NCI-H2227 treated with DMSO at 0.1 percent for 48 hours (cell line): ENCODE results near the gene RNF128.

Experiments
- DNase-seq: peaks from one replicate; lab custom pipeline; 2025; lab: John Stamatoyannopoulos, UW

RNF128 gene

GRCh38 chrX:106726485-106727437 is at the start of gene RNF128:
Gene RNF128 (plus strand): TSS chrX:106726701. CDS start chrX:106726914, 213 bp downstream.
- peak; percentile 27 for DNase-seq

- DNase-seq: no peak
Observed at GRCh38 chrX:106680716-106681115, 45.8 kb upstream of the RNF128 start.

- DNase-seq: no peak
Observed at GRCh38 chrX:106684207-106684606, 42.3 kb upstream of the RNF128 start.

- no peak for DNase-seq
Observed at GRCh38 chrX:106692425-106693065, 34.0 kb upstream of the RNF128 start.

- DNase-seq: no peak
Observed at GRCh38 chrX:106696502-106696901, 30.0 kb upstream of the RNF128 start.

- DNase-seq: no peak
Observed at GRCh38 chrX:106698693-106699092, 27.8 kb upstream of the RNF128 start.

GRCh38 chrX:106702636-106703035 is 23.9 kb upstream of the RNF128 start:
- DNase-seq: no peak

- no peak for DNase-seq
Observed at GRCh38 chrX:106706466-106706865, 20.0 kb upstream of the RNF128 start.

GRCh38 chrX:106707771-106708454 is 18.6 kb upstream of the RNF128 start:
- no peak for DNase-seq

GRCh38 chrX:106710771-106711170 is 15.7 kb upstream of the RNF128 start:
- DNase-seq: no peak

GRCh38 chrX:106711375-106711774 is 15.1 kb upstream of the RNF128 start:
- no peak for DNase-seq

- DNase-seq: no peak
Observed at GRCh38 chrX:106716004-106716403, 10.5 kb upstream of the RNF128 start.

GRCh38 chrX:106716463-106716862 is 10.0 kb upstream of the RNF128 start:
- DNase-seq: no peak

GRCh38 chrX:106718709-106719108 is 7.8 kb upstream of the RNF128 start:
- no peak for DNase-seq

- DNase-seq: no peak
Observed at GRCh38 chrX:106725931-106726330, 570 bp upstream of the RNF128 start.

- DNase-seq: no peak
Observed at GRCh38 chrX:106728337-106728736, 1.8 kb downstream of the RNF128 start.

GRCh38 chrX:106730401-106730800 is 3.9 kb downstream of the RNF128 start:
- no peak for DNase-seq

- DNase-seq: no peak
Observed at GRCh38 chrX:106731590-106731989, 5.1 kb downstream of the RNF128 start.

- no peak for DNase-seq
Observed at GRCh38 chrX:106734827-106735226, 8.3 kb downstream of the RNF128 start.

- no peak for DNase-seq
Observed at GRCh38 chrX:106740193-106740780, 13.8 kb downstream of the RNF128 start.

GRCh38 chrX:106742193-106742592 is 15.7 kb downstream of the RNF128 start:
- DNase-seq: no peak

GRCh38 chrX:106742805-106743204 is 16.3 kb downstream of the RNF128 start:
- no peak for DNase-seq
